C4-2B (cell line): ENCODE results near the gene PCF11.
A peak's percentile ranks its signal among the peaks of the same experiment; 100 is the strongest.
"Not testable (repeated sequence)": the region's sequence is repeated elsewhere in the genome, so short reads cannot be mapped to it uniquely, and the experiment has no call there.

Source experiments
- H3K27ac ChIP-seq: fragments of 450-650 bp; 2 replicates; pipeline ENCODE4 v1.5.1; 2017
- ZFX ChIP-seq: fragments of 450-650 bp; IDR thresholded peaks from 2 replicates; pipeline ENCODE4 v1.6.1; 2017
- TF ChIP-seq, protein P1 (sequence below): fragments of 450-650 bp; conservative IDR thresholded peaks from 2 replicates; pipeline ENCODE4 v1.5.1; 2017; ENCODE audit warnings: mild to moderate bottlenecking

PCF11 gene

GRCh38 chr11:83132191-83132590, 24.7 kb upstream of the PCF11 start:
- H3K27ac ChIP-seq: peak overlapping the region; percentile 66
- no peak for TF ChIP-seq ZFX
- TF ChIP-seq, protein P1, sequence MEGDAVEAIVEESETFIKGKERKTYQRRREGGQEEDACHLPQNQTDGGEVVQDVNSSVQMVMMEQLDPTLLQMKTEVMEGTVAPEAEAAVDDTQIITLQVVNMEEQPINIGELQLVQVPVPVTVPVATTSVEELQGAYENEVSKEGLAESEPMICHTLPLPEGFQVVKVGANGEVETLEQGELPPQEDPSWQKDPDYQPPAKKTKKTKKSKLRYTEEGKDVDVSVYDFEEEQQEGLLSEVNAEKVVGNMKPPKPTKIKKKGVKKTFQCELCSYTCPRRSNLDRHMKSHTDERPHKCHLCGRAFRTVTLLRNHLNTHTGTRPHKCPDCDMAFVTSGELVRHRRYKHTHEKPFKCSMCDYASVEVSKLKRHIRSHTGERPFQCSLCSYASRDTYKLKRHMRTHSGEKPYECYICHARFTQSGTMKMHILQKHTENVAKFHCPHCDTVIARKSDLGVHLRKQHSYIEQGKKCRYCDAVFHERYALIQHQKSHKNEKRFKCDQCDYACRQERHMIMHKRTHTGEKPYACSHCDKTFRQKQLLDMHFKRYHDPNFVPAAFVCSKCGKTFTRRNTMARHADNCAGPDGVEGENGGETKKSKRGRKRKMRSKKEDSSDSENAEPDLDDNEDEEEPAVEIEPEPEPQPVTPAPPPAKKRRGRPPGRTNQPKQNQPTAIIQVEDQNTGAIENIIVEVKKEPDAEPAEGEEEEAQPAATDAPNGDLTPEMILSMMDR: no peak

- not testable (repeated sequence) for H3K27ac ChIP-seq
Measured at GRCh38 chr11:83133266-83133665, 23.7 kb upstream of the PCF11 start.

DNA sequence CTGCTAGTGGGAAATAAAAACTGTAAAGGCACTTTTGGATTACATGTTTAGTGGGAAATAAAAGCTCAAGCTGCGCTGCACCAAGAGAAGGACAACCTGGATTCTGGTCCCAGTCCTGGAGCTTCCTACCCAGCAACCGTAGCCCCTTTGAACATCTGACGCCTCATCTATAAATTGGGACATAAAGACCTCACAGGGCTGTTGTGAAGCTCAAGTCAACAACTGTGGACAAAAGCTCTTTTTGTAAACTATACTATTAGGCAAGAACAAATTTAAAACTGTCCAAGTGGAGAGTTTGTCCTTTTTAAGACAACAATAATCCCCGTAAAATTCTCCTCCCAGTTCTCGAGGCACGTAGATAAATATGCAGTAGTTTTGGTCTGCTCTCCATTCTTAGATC, 17.6 kb upstream of the PCF11 start:
- H3K27ac ChIP-seq: peak overlapping the region; percentile 76; the same call in 1 of the 2 replicates
- TF ChIP-seq, protein P1: no peak
- no peak for TF ChIP-seq ZFX

- peak overlapping the region; percentile 76 for H3K27ac ChIP-seq
- TF ChIP-seq, protein P1: no peak
- no peak for TF ChIP-seq ZFX
Measured at GRCh38 chr11:83140691-83141455, 16.1 kb upstream of the PCF11 start.

- TF ChIP-seq, protein P1: no peak
- no peak for TF ChIP-seq ZFX
- H3K27ac ChIP-seq: no peak overlapping the region
Measured at GRCh38 chr11:83147895-83148294, 9.0 kb upstream of the PCF11 start.

DNA sequence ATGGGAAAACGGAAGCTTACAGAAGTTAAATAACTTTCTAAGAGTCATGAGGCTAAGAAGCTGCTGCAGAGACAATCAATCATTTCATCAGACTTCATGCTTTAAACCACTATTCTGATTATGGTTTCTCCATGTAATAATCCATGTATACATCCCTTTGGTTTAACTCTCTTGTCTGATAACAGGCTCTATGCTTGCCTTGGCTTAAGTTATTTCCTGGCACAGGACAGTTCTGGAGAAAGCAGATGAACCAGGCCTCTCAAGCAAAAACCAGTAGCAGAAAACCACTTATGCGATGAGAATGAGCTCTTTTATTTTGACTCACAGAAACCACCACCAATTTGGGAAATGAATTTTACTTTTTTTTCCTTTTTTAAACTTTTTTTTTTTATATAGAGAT, 6.5 kb upstream of the PCF11 start:
- H3K27ac ChIP-seq: no peak overlapping the region
- TF ChIP-seq, protein P1: no peak
- no peak for TF ChIP-seq ZFX

GRCh38 chr11:83151274-83151977, 5.5 kb upstream of the PCF11 start:
- no peak overlapping the region for H3K27ac ChIP-seq
- TF ChIP-seq, protein P1: no peak
- TF ChIP-seq ZFX: no peak
